Progenitor cell of endocrine pancreas (in vitro differentiated cells): Measurements from ENCODE around the gene GRHPR. TPM values are rescaled to one million over a fixed set of nuclear protein-coding genes. Genes with fewer than 3 reads are reported as not detected.
"Not testable (repeated sequence)": the region's sequence is repeated elsewhere in the genome, so short reads cannot be mapped to it uniquely, and the experiment has no call there.

ENCODE experiments used
- DNase-seq: peaks from one replicate; pipeline ENCODE4 v3.0.0; 2021; ENCODE audit warnings: low spot score; ENCODE audit not compliant: unreplicated experiment
- H3K27ac Mint-ChIP-seq: 2 replicates; pipeline ENCODE4 v1.8.0; 2021; ENCODE audit warnings: mild to moderate bottlenecking, moderate library complexity, mixed read lengths
- H3K27me3 Mint-ChIP-seq: 2 replicates; pipeline ENCODE4 v1.8.0; 2021; ENCODE audit warnings: mixed read lengths
- H3K36me3 Mint-ChIP-seq: 2 replicates; pipeline ENCODE4 v1.8.0; 2022; ENCODE audit warnings: mixed read lengths; ENCODE audit not compliant: insufficient read depth
- H3K4me1 Mint-ChIP-seq: 2 replicates; pipeline ENCODE4 v1.8.0; 2021; ENCODE audit warnings: low read depth, mixed read lengths
- H3K4me3 Mint-ChIP-seq: 2 replicates; pipeline ENCODE4 v1.8.0; 2021; ENCODE audit warnings: low read depth, mild to moderate bottlenecking, moderate library complexity, mixed read lengths
- H3K9me3 Mint-ChIP-seq: 2 replicates; pipeline ENCODE4 v1.8.0; 2021; ENCODE audit warnings: low read depth, mixed read lengths
- total RNA-seq: library from RNA; stranded (reverse); gene quantifications from 2 replicates; pipeline ENCODE4 v1.2.1, GENCODE V29; 2021
- TF ChIP-seq, protein P1 (sequence below): fragments of 200-600 bp; sonication (generic); IDR thresholded peaks from one replicate; pipeline ENCODE4 v1.5.0; 2021; ENCODE audit warnings: antibody characterized with exemption, mild to moderate bottlenecking; ENCODE audit not compliant: unreplicated experiment

The GRHPR gene
- total RNA-seq, 1 donor from 2014 or later: 98.0 TPM

DNA sequence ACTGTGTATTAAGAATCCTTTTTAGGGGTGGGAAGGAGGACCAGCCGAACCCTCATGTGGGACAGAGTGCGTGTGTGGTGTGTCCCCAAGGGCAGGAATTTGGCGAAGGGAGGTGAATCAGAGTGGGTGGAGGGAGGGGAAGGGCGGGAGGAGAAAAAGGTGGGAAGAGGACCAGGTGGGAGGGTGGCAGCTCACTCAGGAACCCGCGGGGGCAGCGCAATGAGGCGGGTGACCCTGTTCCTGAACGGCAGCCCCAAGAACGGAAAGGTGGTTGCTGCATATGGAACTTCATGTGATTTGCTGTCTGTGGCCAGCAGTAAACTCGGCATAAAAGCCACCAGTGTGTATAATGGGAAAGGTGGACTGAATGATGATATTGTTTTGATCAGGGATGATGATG lies 54.4 kb downstream of the GRHPR start:
- H3K27ac Mint-ChIP-seq: no peak overlapping the region
- H3K9me3 Mint-ChIP-seq: peaks cover 4% of the 10 kb centered on the region
- peaks cover 6% of the 10 kb centered on the region for H3K27me3 Mint-ChIP-seq
- TF ChIP-seq, protein P1, sequence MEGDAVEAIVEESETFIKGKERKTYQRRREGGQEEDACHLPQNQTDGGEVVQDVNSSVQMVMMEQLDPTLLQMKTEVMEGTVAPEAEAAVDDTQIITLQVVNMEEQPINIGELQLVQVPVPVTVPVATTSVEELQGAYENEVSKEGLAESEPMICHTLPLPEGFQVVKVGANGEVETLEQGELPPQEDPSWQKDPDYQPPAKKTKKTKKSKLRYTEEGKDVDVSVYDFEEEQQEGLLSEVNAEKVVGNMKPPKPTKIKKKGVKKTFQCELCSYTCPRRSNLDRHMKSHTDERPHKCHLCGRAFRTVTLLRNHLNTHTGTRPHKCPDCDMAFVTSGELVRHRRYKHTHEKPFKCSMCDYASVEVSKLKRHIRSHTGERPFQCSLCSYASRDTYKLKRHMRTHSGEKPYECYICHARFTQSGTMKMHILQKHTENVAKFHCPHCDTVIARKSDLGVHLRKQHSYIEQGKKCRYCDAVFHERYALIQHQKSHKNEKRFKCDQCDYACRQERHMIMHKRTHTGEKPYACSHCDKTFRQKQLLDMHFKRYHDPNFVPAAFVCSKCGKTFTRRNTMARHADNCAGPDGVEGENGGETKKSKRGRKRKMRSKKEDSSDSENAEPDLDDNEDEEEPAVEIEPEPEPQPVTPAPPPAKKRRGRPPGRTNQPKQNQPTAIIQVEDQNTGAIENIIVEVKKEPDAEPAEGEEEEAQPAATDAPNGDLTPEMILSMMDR: no peak
- no peak overlapping the region for H3K4me3 Mint-ChIP-seq
- no peaks in the 10 kb centered on the region for H3K36me3 Mint-ChIP-seq
- DNase-seq: no peak
- peaks cover 12% of the 10 kb centered on the region for H3K4me1 Mint-ChIP-seq

DNA sequence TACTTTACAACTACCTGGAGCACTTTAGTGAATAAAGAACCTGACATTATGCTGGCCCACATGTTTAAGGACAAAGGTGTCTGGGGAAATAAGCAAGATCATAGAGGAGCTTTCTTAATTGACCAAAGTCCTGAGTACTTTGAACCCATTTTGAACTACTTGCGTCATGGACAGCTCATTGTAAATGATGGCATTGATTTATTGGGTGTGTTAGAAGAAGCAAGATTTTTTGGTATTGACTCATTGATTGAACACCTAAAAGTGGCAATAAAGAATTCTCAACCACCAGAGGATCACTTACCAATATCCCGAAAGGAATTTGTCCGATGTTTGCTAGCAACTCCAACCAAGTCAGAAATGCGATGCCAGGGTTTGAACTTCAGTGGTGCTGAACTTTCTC lies 54.9 kb downstream of the GRHPR start:
- H3K27me3 Mint-ChIP-seq, H3K4me1 Mint-ChIP-seq, H3K9me3 Mint-ChIP-seq, H3K27ac Mint-ChIP-seq, H3K36me3 Mint-ChIP-seq, H3K4me3 Mint-ChIP-seq, DNase-seq: not testable (repeated sequence)

DNA sequence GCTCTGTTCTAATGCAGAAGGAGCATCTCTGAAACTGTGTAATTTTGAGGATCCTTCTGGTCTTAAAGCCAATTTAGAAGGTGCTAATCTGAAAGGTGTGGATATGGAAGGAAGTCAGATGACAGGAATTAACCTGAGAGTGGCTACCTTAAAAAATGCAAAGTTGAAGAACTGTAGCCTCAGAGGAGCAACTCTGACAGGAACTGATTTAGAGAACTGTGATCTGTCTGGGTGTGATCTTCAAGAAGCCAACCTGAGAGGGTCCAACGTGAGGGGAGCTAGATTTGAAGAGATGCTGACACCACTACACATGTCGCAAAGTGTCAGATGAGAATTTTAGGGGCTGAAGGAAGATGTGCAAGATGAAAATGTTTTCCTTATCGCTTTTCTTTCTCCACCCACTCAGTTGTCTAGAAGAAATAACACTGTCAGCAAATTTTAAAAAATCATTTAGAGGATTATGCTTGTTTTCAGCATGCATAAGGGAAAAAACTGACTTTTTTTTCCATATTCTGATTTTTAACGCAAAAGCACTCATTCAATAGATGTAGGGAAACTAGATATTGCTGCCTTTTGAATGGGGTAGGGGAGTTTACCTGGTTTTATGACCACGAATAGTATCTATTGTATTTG lies 55.6 kb downstream of the GRHPR start:
- not testable (repeated sequence) for H3K4me3 Mint-ChIP-seq, H3K27ac Mint-ChIP-seq, DNase-seq

DNA sequence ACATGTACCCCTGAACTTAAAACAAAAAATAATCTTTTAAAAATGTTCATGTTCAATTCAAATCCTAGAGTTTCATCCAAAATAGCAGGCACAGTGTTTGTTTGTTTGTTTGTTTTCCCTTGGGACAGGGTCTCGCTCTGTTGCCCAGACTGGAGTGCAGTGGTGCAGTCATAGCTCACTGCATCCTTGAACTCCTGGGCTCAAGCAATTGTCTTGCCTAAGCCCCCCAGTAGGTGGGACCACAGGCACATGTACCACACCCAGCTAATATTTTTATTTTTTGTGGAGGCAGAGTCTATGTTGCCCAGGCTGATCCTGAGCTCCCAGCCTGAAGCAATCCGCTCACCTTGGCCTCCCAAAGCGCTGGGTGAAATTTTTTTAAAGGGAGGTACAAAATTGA lies 58.3 kb downstream of the GRHPR start:
- Mint-ChIP-seq H3K27ac (no peak overlapping the region), H3K27me3 (peaks cover 6% of the 10 kb centered on the region), H3K9me3 (no peaks in the 10 kb centered on the region), H3K36me3 (no peaks in the 10 kb centered on the region), H3K4me1 (peaks cover 14% of the 10 kb centered on the region), H3K4me3 (no peak overlapping the region)
- DNase-seq: no peak
- TF ChIP-seq, protein P1: no peak

More for the DNA sequence above, 55.6 kb downstream of the GRHPR start:
- H3K9me3 Mint-ChIP-seq, H3K36me3 Mint-ChIP-seq, H3K27me3 Mint-ChIP-seq, H3K4me1 Mint-ChIP-seq: not testable (repeated sequence)

DNA sequence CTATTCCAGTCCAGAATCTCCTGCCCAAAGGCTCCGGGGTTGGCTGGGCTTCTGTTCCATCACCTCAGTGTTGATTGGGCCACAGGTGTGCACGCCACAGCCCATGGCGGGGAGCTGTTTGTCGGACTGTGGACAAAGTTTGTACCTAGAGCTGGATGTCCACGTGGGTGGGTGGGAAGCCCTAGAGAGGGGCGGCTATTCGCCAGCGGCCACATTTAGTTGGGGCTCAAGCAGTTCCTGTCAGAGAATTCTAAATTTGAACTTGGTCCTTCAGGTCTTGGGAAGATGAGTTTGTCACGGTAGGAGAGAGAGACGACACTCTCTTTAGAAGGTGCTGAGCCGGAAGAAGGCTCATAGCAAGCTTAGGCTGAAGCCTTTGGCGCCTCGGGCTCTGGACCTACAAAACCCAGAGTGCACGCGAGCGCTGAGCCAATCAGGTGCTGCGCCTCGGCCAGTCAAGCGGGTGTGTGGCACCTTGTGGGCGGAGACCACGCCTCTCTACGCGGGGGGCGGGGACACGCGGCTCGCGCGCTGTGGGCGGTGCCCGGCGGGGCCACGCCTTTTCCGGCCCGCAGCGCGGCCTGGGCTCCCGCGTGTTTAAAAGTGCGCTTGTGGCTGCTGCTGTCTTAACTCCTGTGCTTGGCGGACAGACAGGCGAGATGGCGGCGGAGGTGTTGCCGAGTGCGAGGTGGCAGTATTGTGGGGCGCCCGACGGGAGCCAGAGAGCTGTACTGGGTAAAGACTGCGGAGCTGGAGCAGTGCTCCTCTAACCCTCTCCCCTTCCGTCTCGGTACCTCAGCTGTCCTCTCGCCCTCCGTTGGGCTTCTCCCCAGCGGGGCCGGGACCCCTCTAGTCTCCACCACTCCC lies 63.1 kb downstream of the GRHPR start, which contains the start of gene POLR1E:
Gene POLR1E, plus strand, starts transcription at position 560 of the 867 bp plus-strand sequence. Its CDS starts 100 bp downstream, at position 660.
- H3K4me3 Mint-ChIP-seq: peak within 1 kb of the TSS; percentile 91
- peaks cover 6% of the 10 kb centered on the region for H3K27me3 Mint-ChIP-seq
- H3K27ac Mint-ChIP-seq: peak within 1 kb of the TSS; percentile 84
- DNase-seq: peak; percentile 89
- TF ChIP-seq, protein P1: no peak
- H3K36me3 Mint-ChIP-seq: peaks cover 5% of the 10 kb centered on the region
- peaks cover 18% of the 10 kb centered on the region for H3K4me1 Mint-ChIP-seq
- H3K9me3 Mint-ChIP-seq: no peaks in the 10 kb centered on the region

DNA sequence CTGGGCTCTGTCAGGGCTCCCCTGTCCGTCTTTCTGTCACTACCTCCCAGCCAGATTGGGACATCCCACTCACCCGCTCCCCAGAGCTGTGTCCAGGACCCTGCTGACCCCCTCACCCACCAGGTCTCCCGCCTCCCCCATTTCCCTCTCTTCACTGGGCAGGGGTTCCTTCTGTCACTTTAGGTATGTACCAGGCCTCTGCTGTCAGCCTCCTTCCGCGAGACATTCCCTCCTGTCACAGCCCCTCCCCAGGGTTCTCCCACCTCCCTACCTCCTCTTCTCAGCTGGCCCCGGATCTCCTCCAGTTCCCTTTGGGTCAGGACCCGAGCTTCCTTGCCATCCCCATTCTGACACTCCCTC lies 63.7 kb downstream of the GRHPR start:
- peak overlapping the region; percentile 40 for H3K27ac Mint-ChIP-seq
- no peak for DNase-seq
- H3K9me3 Mint-ChIP-seq: no peaks in the 10 kb centered on the region
- TF ChIP-seq, protein P1: no peak
- peaks cover 7% of the 10 kb centered on the region for H3K36me3 Mint-ChIP-seq
- H3K4me3 Mint-ChIP-seq: peak overlapping the region; percentile 91
- peaks cover 6% of the 10 kb centered on the region for H3K27me3 Mint-ChIP-seq
- H3K4me1 Mint-ChIP-seq: peaks cover 18% of the 10 kb centered on the region

Other genes starting within 250 kb of the GRHPR start
- 21.2 and 21.8 TPM in 2 replicates for gene ZBTB5, start 42.8 kb downstream of the GRHPR start, total RNA-seq
- 22.2 and 22.4 TPM in 2 replicates for gene POLR1E, start 63.3 kb downstream of the GRHPR start, total RNA-seq
- 22.0 TPM in 2 replicates for gene FBXO10, start 153.7 kb downstream of the GRHPR start, total RNA-seq
- 100 and 103 TPM in 2 replicates for gene TOMM5, start 169.9 kb downstream of the GRHPR start, total RNA-seq
- 0.31 and 0.44 TPM in 2 replicates for gene FRMPD1, start 228.3 kb downstream of the GRHPR start, total RNA-seq